ENCODE results near the gene PCF11.

- TF ChIP-seq RAD21 (conservative IDR thresholded peaks at IDR 0.05 in 1 of 2, IDR thresholded peaks at IDR 0.05 in 1 of 2), result no peak
- TF ChIP-seq, protein P1, sequence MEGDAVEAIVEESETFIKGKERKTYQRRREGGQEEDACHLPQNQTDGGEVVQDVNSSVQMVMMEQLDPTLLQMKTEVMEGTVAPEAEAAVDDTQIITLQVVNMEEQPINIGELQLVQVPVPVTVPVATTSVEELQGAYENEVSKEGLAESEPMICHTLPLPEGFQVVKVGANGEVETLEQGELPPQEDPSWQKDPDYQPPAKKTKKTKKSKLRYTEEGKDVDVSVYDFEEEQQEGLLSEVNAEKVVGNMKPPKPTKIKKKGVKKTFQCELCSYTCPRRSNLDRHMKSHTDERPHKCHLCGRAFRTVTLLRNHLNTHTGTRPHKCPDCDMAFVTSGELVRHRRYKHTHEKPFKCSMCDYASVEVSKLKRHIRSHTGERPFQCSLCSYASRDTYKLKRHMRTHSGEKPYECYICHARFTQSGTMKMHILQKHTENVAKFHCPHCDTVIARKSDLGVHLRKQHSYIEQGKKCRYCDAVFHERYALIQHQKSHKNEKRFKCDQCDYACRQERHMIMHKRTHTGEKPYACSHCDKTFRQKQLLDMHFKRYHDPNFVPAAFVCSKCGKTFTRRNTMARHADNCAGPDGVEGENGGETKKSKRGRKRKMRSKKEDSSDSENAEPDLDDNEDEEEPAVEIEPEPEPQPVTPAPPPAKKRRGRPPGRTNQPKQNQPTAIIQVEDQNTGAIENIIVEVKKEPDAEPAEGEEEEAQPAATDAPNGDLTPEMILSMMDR (IDR thresholded peaks at IDR 0.05), result no peak
- TF ChIP-seq CHD4 (IDR thresholded peaks at IDR 0.05; ENCODE audit: borderline replicate concordance), result no peak
- no peak for TF ChIP-seq NFE2L2 (conservative IDR thresholded peaks at IDR 0.05; ENCODE audit: low read length)
- TF ChIP-seq CEBPB (IDR thresholded peaks at IDR 0.05), result no peak
These were observed 4.8 kb downstream of the PCF11 start for GRCh38 chr11:83161610-83162199.
